GM12878 (cell line): ENCODE data around the gene ZFR. TPM values are rescaled to one million over a fixed set of nuclear protein-coding genes. Genes with fewer than 3 reads are reported as not detected.

Experiments used
- ATAC-seq: fragments of 200-7000 bp; cut with Tn5 transposase; 3 replicates; pipeline ENCODE4 v1.9.1; 2020; ENCODE audit warnings: mild to moderate bottlenecking, moderate library complexity
- BruUV-seq: library from RNA; stranded (reverse); fragments of 400-500 nt; replicated peaks from 2 replicates; lab custom pipeline; 2021; lab: Mats Ljungman, UMichigan
- CTCF ChIA-PET: fragments of 300-600 bp; sonication (Branson Sonifier 250); formaldehyde crosslinking; extraction: SDS; loops from one replicate; lab custom pipeline; 2021; ENCODE audit warnings: inconsistent platforms; lab: Yijun Ruan, JAX
- POLR2A ChIA-PET: fragments of 350-600 bp; formaldehyde crosslinking; extraction: SDS; loops from one replicate; lab custom pipeline; 2021; ENCODE audit warnings: inconsistent platforms; lab: Charles Lee
- RAD21 ChIA-PET: fragments of 300-600 bp; sonication (Branson Sonifier 250); formaldehyde crosslinking; loops from one replicate; lab custom pipeline; 2023; ENCODE audit warnings: antibody characterized with exemption; ENCODE audit not compliant: unreplicated experiment; lab: Charles Lee
- SMC1A ChIA-PET: fragments of 300-600 bp; sonication (Branson Sonifier 250); formaldehyde crosslinking; loops from one replicate; lab custom pipeline; 2023; ENCODE audit not compliant: unreplicated experiment, uncharacterized antibody; lab: Charles Lee
- DNase-seq: peaks from one replicate; pipeline ENCODE4 v3.0.0-alpha.2; 2011; ENCODE audit warnings: low read depth, low spot score
- FAIRE-seq: peaks from 3 replicates; lab custom pipeline; 2011; peaks lifted over from hg19 to GRCh38; lab: Jason Lieb, UNC
- H2AFZ ChIP-seq: 2 replicates; pipeline ENCODE4 v1.6.0; 2011; ENCODE audit warnings: low read depth, low read length, control low read depth; ENCODE audit not compliant: control insufficient read depth
- H3K27ac ChIP-seq: 2 replicates; pipeline ENCODE4 v1.5.1; 2011; ENCODE audit warnings: control low read depth; ENCODE audit not compliant: control insufficient read depth, insufficient read depth
- H3K27me3 ChIP-seq, 2 experiments: replicated peaks in 1 of 2; 2 replicates each; pipeline versions ENCODE4 v1.6.0 to v1.6.1; 2011; ENCODE audit warnings: low read length in 1 of 2; ENCODE audit not compliant: control insufficient read depth in 2 of 2, insufficient read depth in 2 of 2
- H3K36me3 ChIP-seq, 2 experiments: 2 replicates each; pipeline ENCODE4 v1.5.1; 2011; ENCODE audit warnings: low read length in 1 of 2; ENCODE audit not compliant: control insufficient read depth in 2 of 2, insufficient read depth in 2 of 2
- H3K4me1 ChIP-seq: 2 replicates; pipeline ENCODE4 v1.6.1; 2011; ENCODE audit warnings: mild to moderate bottlenecking, low read length, moderate library complexity, mixed read lengths; ENCODE audit not compliant: control insufficient read depth, insufficient read depth
- H3K4me2 ChIP-seq: 2 replicates; pipeline ENCODE4 v1.6.0; 2011; ENCODE audit warnings: control low read depth; ENCODE audit not compliant: control insufficient read depth, insufficient read depth
- H3K4me3 ChIP-seq: fragments of 200-600 bp; sonication (generic); 2 replicates; pipeline ENCODE4 v1.5.1; 2016
- H3K79me2 ChIP-seq: 2 replicates; pipeline ENCODE4 v1.6.0; 2011; ENCODE audit warnings: low read length; ENCODE audit not compliant: control insufficient read depth, insufficient read depth
- H3K9ac ChIP-seq: 2 replicates; pipeline ENCODE4 v1.8.0; 2011; ENCODE audit warnings: low read length, control low read depth, mixed read lengths; ENCODE audit not compliant: control insufficient read depth, insufficient read depth
- H3K9me3 ChIP-seq: replicated peaks from 3 replicates; pipeline ENCODE4 v1.5.1; 2011; ENCODE audit warnings: mild to moderate bottlenecking, low read length; ENCODE audit not compliant: control insufficient read depth, insufficient read depth
- H4K20me1 ChIP-seq: 2 replicates; pipeline ENCODE4 v1.6.0; 2011; ENCODE audit not compliant: control insufficient read depth, insufficient read depth
- CEBPB ChIP-seq, 2 experiments: fragments of 150-350 bp in 1 of 2; IDR thresholded peaks; 2 replicates each; pipeline ENCODE4 v1.6.1; 2012 to 2014; ENCODE audit warnings: low read depth in 2 of 2, low read length in 2 of 2, borderline replicate concordance in 1 of 2, inconsistent platforms in 1 of 2
- CREB1 ChIP-seq: IDR thresholded peaks from 2 replicates; pipeline ENCODE4 v1.6.1; 2012; ENCODE audit warnings: low read depth, mild to moderate bottlenecking, inconsistent platforms
- CREM ChIP-seq: IDR thresholded peaks from 2 replicates; pipeline ENCODE4 v1.6.1; 2014; ENCODE audit warnings: antibody characterized with exemption, low read depth
- ETV6 ChIP-seq, 2 experiments: fragments of 450-650 bp in 1 of 2; IDR thresholded peaks in 1 of 2; conservative IDR thresholded peaks in 1 of 2; 2 replicates each; pipeline ENCODE4 v1.6.1; 2014; ENCODE audit warnings: antibody characterized with exemption in 1 of 2, borderline replicate concordance in 1 of 2, low read depth in 1 of 2, mild to moderate bottlenecking in 1 of 2, moderate library complexity in 1 of 2
- FOS ChIP-seq: IDR thresholded peaks from 3 replicates; pipeline ENCODE4 v1.6.1; 2011; ENCODE audit warnings: borderline replicate concordance; ENCODE audit not compliant: insufficient read length; ENCODE audit errors: extremely low read depth
- JUND ChIP-seq: IDR thresholded peaks from 2 replicates; pipeline ENCODE4 v1.6.1; 2012; ENCODE audit warnings: low read depth, mild to moderate bottlenecking, low read length, improper control_type of control experiment, moderate library complexity
- KDM1A ChIP-seq: fragments of 200-600 bp; sonication (generic); IDR thresholded peaks from 2 replicates; pipeline ENCODE4 v1.6.1; 2016; ENCODE audit warnings: borderline replicate concordance
- MEF2A ChIP-seq: IDR thresholded peaks from 2 replicates; pipeline ENCODE4 v1.6.1; 2011; ENCODE audit warnings: low read depth, mild to moderate bottlenecking, low read length, moderate library complexity; ENCODE audit not compliant: insufficient read depth
- NFYB ChIP-seq: IDR thresholded peaks from 2 replicates; pipeline ENCODE4 v1.6.1; 2011; ENCODE audit warnings: low read depth, mild to moderate bottlenecking, low read length, improper control_type of control experiment, moderate library complexity; ENCODE audit not compliant: insufficient read depth
- NR2C2 ChIP-seq: IDR thresholded peaks from 2 replicates; pipeline ENCODE4 v1.6.1; 2011; ENCODE audit warnings: borderline replicate concordance, low read depth; ENCODE audit not compliant: control insufficient read depth, insufficient read length
- RFX5 ChIP-seq: IDR thresholded peaks from 2 replicates; pipeline ENCODE4 v1.6.1; 2011; ENCODE audit warnings: low read depth, low read length, improper control_type of control experiment
- SUZ12 ChIP-seq: fragments of 200-600 bp; sonication (generic); IDR thresholded peaks from one replicate; pipeline ENCODE4 v1.6.1; 2018; ENCODE audit warnings: antibody characterized with exemption, mild to moderate bottlenecking; ENCODE audit not compliant: unreplicated experiment
- TBL1XR1 ChIP-seq: IDR thresholded peaks from 2 replicates; pipeline ENCODE4 v1.6.1; 2012; ENCODE audit warnings: low read depth, low read length, improper control_type of control experiment
- ZNF274 ChIP-seq: IDR thresholded peaks from one replicate; pipeline ENCODE4 v1.8.0; 2011; ENCODE audit not compliant: insufficient read length, insufficient read depth
- ZSCAN29 ChIP-seq: fragments of 450-650 bp; IDR thresholded peaks from 2 replicates; pipeline ENCODE4 v1.6.1; 2017; ENCODE audit warnings: mild to moderate bottlenecking, moderate library complexity
- WGBS: methylation state at CpG from one replicate; pipeline ENCODE4 v1.1.6; 2016; ENCODE audit warnings: low lambda C conversion rate; ENCODE audit not compliant: insufficient replicate concordance, insufficient coverage; ENCODE audit errors: missing lambda C conversion rate; 5-methylcytosine and 5-hydroxymethylcytosine counted together
- in situ Hi-C: fragments of 300-500 bp; cut with MboI; formaldehyde crosslinking; loops from 9 replicates; pipeline ENCODE4 v1.14.3; 2018; ENCODE audit warnings: mixed read lengths
- intact Hi-C: fragments of 100-400 bp; cut with micrococcal nuclease; formaldehyde crosslinking; loops from one replicate; pipeline ENCODE4 v1.14.2; 2022; ENCODE audit not compliant: unreplicated experiment
- polyA plus RNA-seq, 11 experiments: library from polyadenylated mRNA; depleted of rRNA in 4 of 11; unstranded in 6 of 11; stranded (reverse) in 5 of 11; fragments of >200 nt; fragmentation: Nextera tagmentation in 4 of 11; fragmentation: Illumina TruSeq in 1 of 11; extraction: Ambion mirVana in 4 of 11; extraction: Trizol in 1 of 11; gene quantifications; 1 replicate in 1 of 11; 2 replicates in 10 of 11; pipeline versions ENCODE4 v1.2.1 to v1.2.3, GENCODE V29; 2011 to 2016; ENCODE audit warnings: inconsistent platforms in 2 of 11, missing spikeins in 2 of 11, low read depth in 1 of 11
- total RNA-seq, 4 experiments: library from RNA; depleted of rRNA in 3 of 4; stranded (reverse); fragments of >200 nt in 3 of 4; fragmentation: Illumina TruSeq in 1 of 4; extraction: Trizol in 1 of 4; gene quantifications; 2 replicates each; pipeline versions ENCODE4 v1.2.1 to v1.2.3, GENCODE V29; 2013 to 2021
- TF ChIP-seq, protein P1 (sequence below): fragments of 150-350 bp; IDR thresholded peaks from 2 replicates; pipeline ENCODE4 v1.6.1; 2016; ENCODE audit warnings: low read depth, low read length
- TF ChIP-seq, protein P2 (sequence below): fragments of 450-650 bp; formaldehyde crosslinking; IDR thresholded peaks from 2 replicates; pipeline ENCODE4 v1.4.0; 2020; ENCODE audit warnings: mild to moderate bottlenecking, moderate library complexity
- TF ChIP-seq, protein P3 (sequence below): IDR thresholded peaks from 2 replicates; pipeline ENCODE4 v1.6.1; 2012; ENCODE audit warnings: low read depth, low read length, improper control_type of control experiment

Gene ZFR
- total and polyA plus RNA-seq, 10 of the 15 experiments (the other 5 are each of a cell fraction or from before 2014, with no cell fraction given): 33.7 to 90.6 (median 72.9) TPM

DNA sequence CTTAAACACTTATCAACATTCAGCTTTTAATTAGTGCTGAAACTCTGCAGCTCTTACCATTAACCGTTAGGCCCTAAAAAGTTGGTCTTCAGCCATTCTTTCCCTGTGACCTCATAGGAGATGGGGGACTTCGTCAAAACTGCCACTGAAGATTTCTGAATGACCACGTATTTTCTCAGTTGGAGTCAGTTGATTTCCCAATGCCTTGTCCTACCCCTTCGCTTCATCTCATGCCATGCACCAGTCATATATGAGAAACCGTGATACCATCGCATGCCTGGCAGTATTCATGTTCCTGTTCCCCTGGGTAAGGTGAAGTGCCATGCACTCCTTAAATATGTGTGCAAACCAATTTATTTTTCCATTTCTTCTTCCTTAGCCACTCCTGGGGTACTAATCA, 10.8 kb upstream of the ZFR start:
- Histone ChIP-seq H3K27me3 (no peaks in the 10 kb centered on the region; a peak in 1 of 4 replicates), H3K79me2 (no peaks in the 10 kb centered on the region), H3K9ac (no peak overlapping the region), H3K4me3 (no peak overlapping the region), H3K4me2 (no peak overlapping the region), H2AFZ (no peak overlapping the region), H3K27ac (no peak overlapping the region), H4K20me1 (no peaks in the 10 kb centered on the region), H3K9me3 (no peaks in the 10 kb centered on the region; the same call in 2 of the 3 replicates), H3K4me1 (no peaks in the 10 kb centered on the region), H3K36me3 (no peaks in the 10 kb centered on the region)
- CTCF ChIA-PET: interaction anchor here (1.2 to 2.2 kb wide), 2 partner anchors 35 to 135 kb away, joined by 4 to 9 read pairs; no protein-coding TSS in a partner anchor
- in situ Hi-C loops: loop anchor here (25.0 kb wide), 1 partner anchor 482 kb away; no protein-coding TSS in a partner anchor
- intact Hi-C loops: no loop called here
- RAD21 ChIA-PET: interaction anchor here (1.1 kb wide), 1 partner anchor 135 kb away, joined by 3 read pairs; no protein-coding TSS in a partner anchor
- no TSS peak for BruUV-seq
- DNase-seq: no peak
- ATAC-seq: no peak
- POLR2A ChIA-PET: no interaction called here
- no peak for FAIRE-seq
- SMC1A ChIA-PET: no interaction called here
- WGBS: 62% methylated on average over 6 of the region's 6 CpGs
- no peak for TF ChIP-seq CREB1
- TF ChIP-seq ZSCAN29: no peak
- TF ChIP-seq TBL1XR1: no peak
- no peak for TF ChIP-seq FOS
- TF ChIP-seq CEBPB (IDR thresholded peaks at IDR 0.05; ENCODE audit: borderline replicate concordance in 1 of 2, low read depth in 2 of 2, low read length in 2 of 2): no peak
- TF ChIP-seq ZNF274: no peak
- no peak for TF ChIP-seq RFX5
- TF ChIP-seq, protein P1, sequence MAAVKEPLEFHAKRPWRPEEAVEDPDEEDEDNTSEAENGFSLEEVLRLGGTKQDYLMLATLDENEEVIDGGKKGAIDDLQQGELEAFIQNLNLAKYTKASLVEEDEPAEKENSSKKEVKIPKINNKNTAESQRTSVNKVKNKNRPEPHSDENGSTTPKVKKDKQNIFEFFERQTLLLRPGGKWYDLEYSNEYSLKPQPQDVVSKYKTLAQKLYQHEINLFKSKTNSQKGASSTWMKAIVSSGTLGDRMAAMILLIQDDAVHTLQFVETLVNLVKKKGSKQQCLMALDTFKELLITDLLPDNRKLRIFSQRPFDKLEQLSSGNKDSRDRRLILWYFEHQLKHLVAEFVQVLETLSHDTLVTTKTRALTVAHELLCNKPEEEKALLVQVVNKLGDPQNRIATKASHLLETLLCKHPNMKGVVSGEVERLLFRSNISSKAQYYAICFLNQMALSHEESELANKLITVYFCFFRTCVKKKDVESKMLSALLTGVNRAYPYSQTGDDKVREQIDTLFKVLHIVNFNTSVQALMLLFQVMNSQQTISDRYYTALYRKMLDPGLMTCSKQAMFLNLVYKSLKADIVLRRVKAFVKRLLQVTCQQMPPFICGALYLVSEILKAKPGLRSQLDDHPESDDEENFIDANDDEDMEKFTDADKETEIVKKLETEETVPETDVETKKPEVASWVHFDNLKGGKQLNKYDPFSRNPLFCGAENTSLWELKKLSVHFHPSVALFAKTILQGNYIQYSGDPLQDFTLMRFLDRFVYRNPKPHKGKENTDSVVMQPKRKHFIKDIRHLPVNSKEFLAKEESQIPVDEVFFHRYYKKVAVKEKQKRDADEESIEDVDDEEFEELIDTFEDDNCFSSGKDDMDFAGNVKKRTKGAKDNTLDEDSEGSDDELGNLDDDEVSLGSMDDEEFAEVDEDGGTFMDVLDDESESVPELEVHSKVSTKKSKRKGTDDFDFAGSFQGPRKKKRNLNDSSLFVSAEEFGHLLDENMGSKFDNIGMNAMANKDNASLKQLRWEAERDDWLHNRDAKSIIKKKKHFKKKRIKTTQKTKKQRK: no peak
- no peak for TF ChIP-seq MEF2A
- no peak for TF ChIP-seq JUND
- TF ChIP-seq KDM1A: no peak
- no peak for TF ChIP-seq ETV6 (conservative IDR thresholded peaks at IDR 0.05 in 1 of 2, IDR thresholded peaks at IDR 0.05 in 1 of 2; ENCODE audit: borderline replicate concordance in 1 of 2, low read depth in 1 of 2)
- no peak for TF ChIP-seq SUZ12
- TF ChIP-seq NFYB: no peak
- no peak for TF ChIP-seq CREM
- TF ChIP-seq, protein P2, sequence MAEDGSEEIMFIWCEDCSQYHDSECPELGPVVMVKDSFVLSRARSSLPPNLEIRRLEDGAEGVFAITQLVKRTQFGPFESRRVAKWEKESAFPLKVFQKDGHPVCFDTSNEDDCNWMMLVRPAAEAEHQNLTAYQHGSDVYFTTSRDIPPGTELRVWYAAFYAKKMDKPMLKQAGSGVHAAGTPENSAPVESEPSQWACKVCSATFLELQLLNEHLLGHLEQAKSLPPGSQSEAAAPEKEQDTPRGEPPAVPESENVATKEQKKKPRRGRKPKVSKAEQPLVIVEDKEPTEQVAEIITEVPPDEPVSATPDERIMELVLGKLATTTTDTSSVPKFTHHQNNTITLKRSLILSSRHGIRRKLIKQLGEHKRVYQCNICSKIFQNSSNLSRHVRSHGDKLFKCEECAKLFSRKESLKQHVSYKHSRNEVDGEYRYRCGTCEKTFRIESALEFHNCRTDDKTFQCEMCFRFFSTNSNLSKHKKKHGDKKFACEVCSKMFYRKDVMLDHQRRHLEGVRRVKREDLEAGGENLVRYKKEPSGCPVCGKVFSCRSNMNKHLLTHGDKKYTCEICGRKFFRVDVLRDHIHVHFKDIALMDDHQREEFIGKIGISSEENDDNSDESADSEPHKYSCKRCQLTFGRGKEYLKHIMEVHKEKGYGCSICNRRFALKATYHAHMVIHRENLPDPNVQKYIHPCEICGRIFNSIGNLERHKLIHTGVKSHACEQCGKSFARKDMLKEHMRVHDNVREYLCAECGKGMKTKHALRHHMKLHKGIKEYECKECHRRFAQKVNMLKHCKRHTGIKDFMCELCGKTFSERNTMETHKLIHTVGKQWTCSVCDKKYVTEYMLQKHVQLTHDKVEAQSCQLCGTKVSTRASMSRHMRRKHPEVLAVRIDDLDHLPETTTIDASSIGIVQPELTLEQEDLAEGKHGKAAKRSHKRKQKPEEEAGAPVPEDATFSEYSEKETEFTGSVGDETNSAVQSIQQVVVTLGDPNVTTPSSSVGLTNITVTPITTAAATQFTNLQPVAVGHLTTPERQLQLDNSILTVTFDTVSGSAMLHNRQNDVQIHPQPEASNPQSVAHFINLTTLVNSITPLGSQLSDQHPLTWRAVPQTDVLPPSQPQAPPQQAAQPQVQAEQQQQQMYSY (CRISPR knock-in tag): no peak
- no peak for TF ChIP-seq NR2C2
- TF ChIP-seq, protein P3, sequence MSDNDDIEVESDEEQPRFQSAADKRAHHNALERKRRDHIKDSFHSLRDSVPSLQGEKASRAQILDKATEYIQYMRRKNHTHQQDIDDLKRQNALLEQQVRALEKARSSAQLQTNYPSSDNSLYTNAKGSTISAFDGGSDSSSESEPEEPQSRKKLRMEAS: no peak
